ENCODE results near the gene CALML3.

GRCh38 chr10:5508161-5508604 is 16.6 kb upstream of the CALML3 start:
- TF ChIP-seq CTCF (IDR thresholded peaks at IDR 0.05): no peak
- no peak for TF ChIP-seq POLR2A (IDR thresholded peaks at IDR 0.05)
